ENCODE results near the gene RSPH9. TPM values are rescaled to one million over a fixed set of nuclear protein-coding genes. Genes with fewer than 3 reads are reported as not detected.

RSPH9 gene
- total RNA-seq, 1 donor from 2014 or later: 0.80 TPM

GRCh38 chr6:43608807-43609206 is 36.0 kb upstream of the RSPH9 start:
- Mint-ChIP-seq H3K9me3 (no peaks in the 10 kb centered on the region), H3K27me3 (ENCODE audit: low read depth) (no peaks in the 10 kb centered on the region), H3K4me3 (no peak overlapping the region), H3K4me1 (peaks cover 2% of the 10 kb centered on the region), H3K36me3 (peaks cover 22% of the 10 kb centered on the region), H3K27ac (no peak overlapping the region)
- TF ChIP-seq CTCF (IDR thresholded peaks at IDR 0.05; ENCODE audit: unreplicated experiment): no peak
- DNase-seq (ENCODE audit: low spot score in 2 of 2, unreplicated experiment in 2 of 2): no peak

GRCh38 chr6:43609402-43609801 is 35.4 kb upstream of the RSPH9 start:
- Mint-ChIP-seq H3K4me1 (peaks cover 2% of the 10 kb centered on the region), H3K4me3 (no peak overlapping the region), H3K9me3 (no peaks in the 10 kb centered on the region), H3K27me3 (ENCODE audit: low read depth) (no peaks in the 10 kb centered on the region), H3K36me3 (peaks cover 19% of the 10 kb centered on the region), H3K27ac (no peak overlapping the region)
- no peak for DNase-seq (ENCODE audit: low spot score in 2 of 2, unreplicated experiment in 2 of 2)
- TF ChIP-seq CTCF (IDR thresholded peaks at IDR 0.05; ENCODE audit: unreplicated experiment): no peak

GRCh38 chr6:43610431-43610830 is 34.4 kb upstream of the RSPH9 start:
- DNase-seq (ENCODE audit: low spot score in 2 of 2, unreplicated experiment in 2 of 2): no peak
- Mint-ChIP-seq H3K9me3 (no peaks in the 10 kb centered on the region), H3K4me3 (no peak overlapping the region), H3K27me3 (ENCODE audit: low read depth) (no peaks in the 10 kb centered on the region), H3K36me3 (peaks cover 14% of the 10 kb centered on the region), H3K27ac (no peak overlapping the region), H3K4me1 (peaks cover 2% of the 10 kb centered on the region)
- no peak for TF ChIP-seq CTCF (IDR thresholded peaks at IDR 0.05; ENCODE audit: unreplicated experiment)

DNA sequence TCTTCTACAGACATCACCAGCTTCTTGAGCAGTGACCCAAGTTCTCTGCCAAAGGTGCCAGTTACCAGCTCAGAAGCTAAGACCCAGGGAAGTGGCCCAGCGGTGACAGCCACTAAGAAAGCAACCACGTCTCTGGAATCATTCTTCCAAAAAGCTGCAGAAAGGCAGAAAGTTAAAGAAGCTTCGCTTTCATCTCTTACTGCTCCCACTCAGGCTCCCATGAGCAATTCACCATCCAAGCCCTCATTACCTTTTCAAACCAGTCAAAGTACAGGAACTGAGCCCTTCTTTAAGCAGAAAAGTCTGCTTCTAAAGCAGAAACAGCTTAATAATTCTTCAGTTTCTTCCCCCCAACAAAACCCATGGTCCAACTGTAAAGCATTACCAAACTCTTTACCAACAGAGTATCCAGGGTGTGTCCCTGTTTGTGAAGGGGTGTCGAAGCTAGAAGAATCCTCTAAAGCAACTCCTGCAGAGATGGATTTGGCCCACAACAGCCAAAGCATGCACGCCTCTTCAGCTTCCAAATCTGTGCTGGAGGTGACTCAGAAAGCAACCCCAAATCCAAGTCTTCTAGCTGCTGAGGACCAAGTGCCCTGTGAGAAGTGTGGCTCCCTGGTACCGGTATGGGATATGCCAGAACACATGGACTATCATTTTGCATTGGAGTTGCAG is 31.0 kb upstream of the RSPH9 start:
- Mint-ChIP-seq H3K27ac (no peak overlapping the region), H3K4me3 (no peak overlapping the region), H3K9me3 (no peaks in the 10 kb centered on the region), H3K4me1 (no peaks in the 10 kb centered on the region), H3K27me3 (ENCODE audit: low read depth) (no peaks in the 10 kb centered on the region), H3K36me3 (peaks cover 8% of the 10 kb centered on the region)
- DNase-seq (ENCODE audit: low spot score in 2 of 2, unreplicated experiment in 2 of 2): no peak
- no peak for TF ChIP-seq CTCF (IDR thresholded peaks at IDR 0.05; ENCODE audit: unreplicated experiment)

DNA sequence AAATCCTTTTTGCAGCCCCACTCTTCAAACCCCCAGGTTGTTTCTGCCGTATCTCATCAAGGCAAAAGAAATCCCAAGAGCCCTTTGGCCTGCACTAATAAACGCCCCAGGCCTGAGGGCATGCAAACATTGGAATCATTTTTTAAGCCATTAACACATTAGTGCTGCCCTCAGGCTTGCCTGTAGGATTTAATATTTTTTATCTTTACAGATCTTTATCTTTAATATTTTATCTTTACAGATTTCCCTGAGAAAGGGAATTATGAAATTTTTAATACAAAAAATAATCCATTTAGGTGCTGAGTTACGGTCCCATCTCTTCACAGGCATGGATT is 30.5 kb upstream of the RSPH9 start:
- Mint-ChIP-seq H3K4me3 (no peak overlapping the region), H3K9me3 (no peaks in the 10 kb centered on the region), H3K27me3 (ENCODE audit: low read depth) (no peaks in the 10 kb centered on the region), H3K4me1 (no peaks in the 10 kb centered on the region), H3K36me3 (peaks cover 8% of the 10 kb centered on the region), H3K27ac (no peak overlapping the region)
- TF ChIP-seq CTCF (IDR thresholded peaks at IDR 0.05; ENCODE audit: unreplicated experiment): no peak
- DNase-seq (ENCODE audit: low spot score in 2 of 2, unreplicated experiment in 2 of 2): no peak

Data from mesothelial cell of epicardium (in vitro differentiated cells).